ENCODE data around the gene DLG4.
A peak's percentile ranks its signal among the peaks of the same experiment; 100 is the strongest.

The DLG4 gene

GRCh38 chr17:7214300-7215135 is 5.1 kb downstream of the DLG4 start:
- no peak for TF ChIP-seq CTCF (IDR thresholded peaks at IDR 0.05)
- Histone ChIP-seq H3K4me3 (peak overlapping the region; percentile 72), H3K27ac (peak overlapping the region; percentile 69 to 99)
- peak; percentile 99 for DNase-seq (ENCODE audit: low spot score)

- peak; percentile 91 for DNase-seq (ENCODE audit: low spot score)
- peak overlapping the region; percentile 69 to 99 for H3K27ac ChIP-seq
- H3K4me3 ChIP-seq = peak overlapping the region; percentile 72
- TF ChIP-seq CTCF (IDR thresholded peaks at IDR 0.05) = no peak
These were observed 5.7 kb downstream of the DLG4 start for GRCh38 chr17:7213895-7214299.

- no peak for DNase-seq (ENCODE audit: low spot score)
- TF ChIP-seq CTCF (IDR thresholded peaks at IDR 0.05) = no peak
- H3K4me3 ChIP-seq = no peak overlapping the region
- H3K27ac ChIP-seq = no peak overlapping the region
These were observed 8.0 kb downstream of the DLG4 start for GRCh38 chr17:7211491-7212273.

GRCh38 chr17:7208754-7209460 is 10.7 kb downstream of the DLG4 start:
- TF ChIP-seq CTCF (IDR thresholded peaks at IDR 0.05) = no peak
- Histone ChIP-seq H3K4me3 (no peak overlapping the region), H3K27ac (no peak overlapping the region)
- no peak for DNase-seq (ENCODE audit: low spot score)

- TF ChIP-seq CTCF (IDR thresholded peaks at IDR 0.05) = no peak
- Histone ChIP-seq H3K27ac (no peak overlapping the region), H3K4me3 (no peak overlapping the region)
- no peak for DNase-seq (ENCODE audit: low spot score)
These were observed 11.5 kb downstream of the DLG4 start for GRCh38 chr17:7208027-7208571.

GRCh38 chr17:7207120-7208001 is 12.3 kb downstream of the DLG4 start:
- no peak overlapping the region for H3K27ac ChIP-seq
- no peak overlapping the region for H3K4me3 ChIP-seq
- DNase-seq (ENCODE audit: low spot score) = no peak
- no peak for TF ChIP-seq CTCF (IDR thresholded peaks at IDR 0.05)
